Measurements from ENCODE around the gene ZNF175. TPM values are rescaled to one million over a fixed set of nuclear protein-coding genes. Genes with fewer than 3 reads are reported as not detected.

Gene ZNF175
- total and polyA plus RNA-seq, 10 of the 15 experiments (the other 5 are each of a cell fraction or from before 2014, with no cell fraction given) = 1.5 to 12.0 (median 4.1) TPM

DNA sequence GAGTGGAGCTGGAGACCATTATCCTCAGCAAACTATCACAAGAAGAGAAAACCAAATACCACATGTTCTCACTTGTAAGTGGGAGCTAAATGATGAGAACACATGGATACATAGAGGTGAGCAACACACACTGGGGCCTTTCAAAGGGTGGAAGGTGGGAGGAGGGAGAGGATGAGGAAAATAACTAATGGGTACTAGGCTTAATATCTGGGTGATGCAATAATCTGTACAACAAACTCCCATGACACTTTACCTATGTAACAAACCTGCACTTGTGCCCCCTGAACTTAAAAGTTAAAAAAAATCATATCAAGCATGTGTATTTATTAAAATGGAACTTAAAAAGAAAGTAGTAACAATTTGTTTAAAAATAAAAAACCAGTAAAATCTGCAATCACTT lies 70.6 kb downstream of the ZNF175 start:
- FAIRE-seq (no peak), ATAC-seq (no peak), DNase-seq (ENCODE audit: low read depth, low spot score) (no peak)
- H3K9ac ChIP-seq (ENCODE audit: control insufficient read depth, insufficient read depth, low read length) = no peak overlapping the region
- peaks cover 13% of the 10 kb centered on the region for H3K4me1 ChIP-seq (ENCODE audit: control insufficient read depth, insufficient read depth, low read length)
- TF ChIP-seq ASH2L (IDR thresholded peaks at IDR 0.05; ENCODE audit: borderline replicate concordance, low read depth) = no peak
- H3K79me2 ChIP-seq (ENCODE audit: control insufficient read depth, insufficient read depth, low read length) = no peaks in the 10 kb centered on the region
- no peak overlapping the region for H3K4me2 ChIP-seq (ENCODE audit: control insufficient read depth, insufficient read depth)
- H3K36me3 ChIP-seq (ENCODE audit: control insufficient read depth in 2 of 2, insufficient read depth in 2 of 2, low read length in 1 of 2) = no peaks in the 10 kb centered on the region
- ChIA-PET CTCF (interaction anchor here (1.0 to 1.3 kb wide), 2 partner anchors 16 to 19 kb away, joined by 4 read pairs; no protein-coding TSS in a partner anchor), RAD21 (ENCODE audit: unreplicated experiment) (no interaction called here), POLR2A (no interaction called here), SMC1A (ENCODE audit: uncharacterized antibody, unreplicated experiment) (no interaction called here)
- BruUV-seq (replicated peaks) = no TSS peak
- H3K9me3 ChIP-seq (replicated peaks; ENCODE audit: control insufficient read depth, insufficient read depth, low read length) = no peaks in the 10 kb centered on the region; the same call in 2 of the 3 replicates
- no peaks in the 10 kb centered on the region for H3K27me3 ChIP-seq (replicated peaks in 1 of 2; ENCODE audit: control insufficient read depth in 2 of 2, insufficient read depth in 2 of 2, low read length in 1 of 2)
- no peak overlapping the region for H3K4me3 ChIP-seq
- H4K20me1 ChIP-seq (ENCODE audit: control insufficient read depth, insufficient read depth) = no peaks in the 10 kb centered on the region
- in situ Hi-C loops (cut with MboI) (no loop called here), intact Hi-C loops (cut with micrococcal nuclease; ENCODE audit: unreplicated experiment) (no loop called here)
- H2AFZ ChIP-seq (ENCODE audit: control insufficient read depth, low read depth, low read length) = no peak overlapping the region
- no peak overlapping the region for H3K27ac ChIP-seq (ENCODE audit: control insufficient read depth, insufficient read depth)

Other genes with a start within 250 kb of the ZNF175 start
Only the 7 nearest of the 18 such genes appear.
- gene SIGLEC8, start 112.8 kb upstream of the ZNF175 start, total RNA-seq (2014; rRNA removed) = not detected in 2 replicates
- not detected in 2 replicates for gene SIGLEC8, start 112.8 kb upstream of the ZNF175 start, total RNA-seq (2014; rRNA removed; fragmentation: Illumina TruSeq; extraction: Trizol)
- not detected in 2 replicates for gene SIGLEC8, start 112.8 kb upstream of the ZNF175 start, total RNA-seq (2021)
- gene SIGLEC8, start 112.8 kb upstream of the ZNF175 start, polyA plus RNA-seq (2011; rRNA removed) = not detected in 2 replicates
- gene SIGLEC8, start 112.8 kb upstream of the ZNF175 start, polyA plus RNA-seq (2014; fragmentation: Illumina TruSeq; extraction: Trizol) = not detected in 2 replicates
- not detected for gene SIGLEC8, start 112.8 kb upstream of the ZNF175 start, polyA plus RNA-seq (2014; fragmentation: Nextera tagmentation; extraction: Ambion mirVana)
- gene SIGLEC8, start 112.8 kb upstream of the ZNF175 start, polyA plus RNA-seq (2014; rRNA removed) = not detected in 2 replicates
- not detected for gene SIGLEC8, start 112.8 kb upstream of the ZNF175 start, polyA plus RNA-seq (2016; fragmentation: Nextera tagmentation; extraction: Ambion mirVana)
- gene CEACAM18, start 92.7 kb upstream of the ZNF175 start, total RNA-seq (2014; rRNA removed) = not detected in 2 replicates
- gene CEACAM18, start 92.7 kb upstream of the ZNF175 start, total RNA-seq (2014; rRNA removed; fragmentation: Illumina TruSeq; extraction: Trizol) = not detected in 2 replicates
- gene CEACAM18, start 92.7 kb upstream of the ZNF175 start, total RNA-seq (2021) = not detected in 2 replicates
- not detected in 2 replicates for gene CEACAM18, start 92.7 kb upstream of the ZNF175 start, polyA plus RNA-seq (2011; rRNA removed)
- not detected in 2 replicates for gene CEACAM18, start 92.7 kb upstream of the ZNF175 start, polyA plus RNA-seq (2014; fragmentation: Illumina TruSeq; extraction: Trizol)
- not detected for gene CEACAM18, start 92.7 kb upstream of the ZNF175 start, polyA plus RNA-seq (2014; fragmentation: Nextera tagmentation; extraction: Ambion mirVana)
- not detected in 2 replicates for gene CEACAM18, start 92.7 kb upstream of the ZNF175 start, polyA plus RNA-seq (2014; rRNA removed)
- not detected for gene CEACAM18, start 92.7 kb upstream of the ZNF175 start, polyA plus RNA-seq (2016; fragmentation: Nextera tagmentation; extraction: Ambion mirVana)
- gene SIGLEC12, start 69.5 kb upstream of the ZNF175 start, total RNA-seq (2014; rRNA removed) = 0.06 and 0.11 TPM in 2 replicates
- gene SIGLEC12, start 69.5 kb upstream of the ZNF175 start, total RNA-seq (2014; rRNA removed; fragmentation: Illumina TruSeq; extraction: Trizol) = not detected in 2 replicates
- 0.29 TPM in 1 of 2 replicates, not detected in the other for gene SIGLEC12, start 69.5 kb upstream of the ZNF175 start, total RNA-seq (2021)
- 0.03 TPM in 1 of 2 replicates, not detected in the other for gene SIGLEC12, start 69.5 kb upstream of the ZNF175 start, polyA plus RNA-seq (2011; rRNA removed)
- gene SIGLEC12, start 69.5 kb upstream of the ZNF175 start, polyA plus RNA-seq (2014; fragmentation: Illumina TruSeq; extraction: Trizol) = 0.09 TPM in 1 of 2 replicates, not detected in the other
- gene SIGLEC12, start 69.5 kb upstream of the ZNF175 start, polyA plus RNA-seq (2014; fragmentation: Nextera tagmentation; extraction: Ambion mirVana) = not detected
- 0.06 and 0.11 TPM in 2 replicates for gene SIGLEC12, start 69.5 kb upstream of the ZNF175 start, polyA plus RNA-seq (2014; rRNA removed)
- gene SIGLEC12, start 69.5 kb upstream of the ZNF175 start, polyA plus RNA-seq (2016; fragmentation: Nextera tagmentation; extraction: Ambion mirVana) = under 1 TPM in 1 of 2 experiments, not detected in 1; 0.18 TPM
- 0.34 and 0.54 TPM in 2 replicates for gene SIGLEC6, start 39.6 kb upstream of the ZNF175 start, total RNA-seq (2014; rRNA removed)
- 0.40 and 0.64 TPM in 2 replicates for gene SIGLEC6, start 39.6 kb upstream of the ZNF175 start, total RNA-seq (2014; rRNA removed; fragmentation: Illumina TruSeq; extraction: Trizol)
- gene SIGLEC6, start 39.6 kb upstream of the ZNF175 start, total RNA-seq (2021) = 0.31 and 0.45 TPM in 2 replicates
- gene SIGLEC6, start 39.6 kb upstream of the ZNF175 start, polyA plus RNA-seq (2011; rRNA removed) = 0.08 TPM in 1 of 2 replicates, not detected in the other
- gene SIGLEC6, start 39.6 kb upstream of the ZNF175 start, polyA plus RNA-seq (2014; fragmentation: Illumina TruSeq; extraction: Trizol) = 0.10 and 0.14 TPM in 2 replicates
- gene SIGLEC6, start 39.6 kb upstream of the ZNF175 start, polyA plus RNA-seq (2014; fragmentation: Nextera tagmentation; extraction: Ambion mirVana) = under 1 TPM in 1 of 2 experiments, not detected in 1; 0.13 TPM
- gene SIGLEC6, start 39.6 kb upstream of the ZNF175 start, polyA plus RNA-seq (2014; rRNA removed) = 0.31 and 0.38 TPM in 2 replicates
- gene SIGLEC6, start 39.6 kb upstream of the ZNF175 start, polyA plus RNA-seq (2016; fragmentation: Nextera tagmentation; extraction: Ambion mirVana) = under 1 TPM in 1 of 2 experiments, not detected in 1; 0.23 TPM
- 1.9 and 2.5 TPM in 2 replicates for gene SIGLEC5, start 59.1 kb downstream of the ZNF175 start, total RNA-seq (2014; rRNA removed)
- 1.2 and 1.5 TPM in 2 replicates for gene SIGLEC5, start 59.1 kb downstream of the ZNF175 start, total RNA-seq (2014; rRNA removed; fragmentation: Illumina TruSeq; extraction: Trizol)
- 1.1 TPM in 1 of 2 replicates, not detected in the other for gene SIGLEC5, start 59.1 kb downstream of the ZNF175 start, total RNA-seq (2021)
- gene SIGLEC5, start 59.1 kb downstream of the ZNF175 start, polyA plus RNA-seq (2011; rRNA removed) = 0.45 TPM in 1 of 2 replicates, not detected in the other
- gene SIGLEC5, start 59.1 kb downstream of the ZNF175 start, polyA plus RNA-seq (2014; fragmentation: Illumina TruSeq; extraction: Trizol) = 0.44 and 1.4 TPM in 2 replicates
- under 1 TPM; 0.05 to 0.06 TPM for gene SIGLEC5, start 59.1 kb downstream of the ZNF175 start, polyA plus RNA-seq (2014; fragmentation: Nextera tagmentation; extraction: Ambion mirVana)
- not detected in 2 replicates for gene SIGLEC5, start 59.1 kb downstream of the ZNF175 start, polyA plus RNA-seq (2014; rRNA removed)
- gene SIGLEC5, start 59.1 kb downstream of the ZNF175 start, polyA plus RNA-seq (2016; fragmentation: Nextera tagmentation; extraction: Ambion mirVana) = 1 to 10 TPM; 1.6 to 1.8 TPM
- 4.4 and 6.7 TPM in 2 replicates for gene SIGLEC14, start 75.5 kb downstream of the ZNF175 start, total RNA-seq (2014; rRNA removed)
- gene SIGLEC14, start 75.5 kb downstream of the ZNF175 start, total RNA-seq (2014; rRNA removed; fragmentation: Illumina TruSeq; extraction: Trizol) = 2.9 and 3.2 TPM in 2 replicates
- gene SIGLEC14, start 75.5 kb downstream of the ZNF175 start, total RNA-seq (2021) = 6.2 and 6.8 TPM in 2 replicates
- 0.72 and 1.6 TPM in 2 replicates for gene SIGLEC14, start 75.5 kb downstream of the ZNF175 start, polyA plus RNA-seq (2011; rRNA removed)
- 4.8 and 5.0 TPM in 2 replicates for gene SIGLEC14, start 75.5 kb downstream of the ZNF175 start, polyA plus RNA-seq (2014; fragmentation: Illumina TruSeq; extraction: Trizol)
- under 1 TPM; 0.57 to 0.82 TPM for gene SIGLEC14, start 75.5 kb downstream of the ZNF175 start, polyA plus RNA-seq (2014; fragmentation: Nextera tagmentation; extraction: Ambion mirVana)
- 4.4 and 4.6 TPM in 2 replicates for gene SIGLEC14, start 75.5 kb downstream of the ZNF175 start, polyA plus RNA-seq (2014; rRNA removed)
- 1 to 10 TPM; 7.1 to 8.4 TPM for gene SIGLEC14, start 75.5 kb downstream of the ZNF175 start, polyA plus RNA-seq (2016; fragmentation: Nextera tagmentation; extraction: Ambion mirVana)
- 4.6 and 4.8 TPM in 2 replicates for gene SPACA6, start 122.0 kb downstream of the ZNF175 start, total RNA-seq (2014; rRNA removed)
- gene SPACA6, start 122.0 kb downstream of the ZNF175 start, total RNA-seq (2014; rRNA removed; fragmentation: Illumina TruSeq; extraction: Trizol) = 0.78 and 1.1 TPM in 2 replicates
- gene SPACA6, start 122.0 kb downstream of the ZNF175 start, total RNA-seq (2021) = 2.2 and 3.2 TPM in 2 replicates
- 0.27 and 0.87 TPM in 2 replicates for gene SPACA6, start 122.0 kb downstream of the ZNF175 start, polyA plus RNA-seq (2011; rRNA removed)
- 0.31 and 1.1 TPM in 2 replicates for gene SPACA6, start 122.0 kb downstream of the ZNF175 start, polyA plus RNA-seq (2014; fragmentation: Illumina TruSeq; extraction: Trizol)
- gene SPACA6, start 122.0 kb downstream of the ZNF175 start, polyA plus RNA-seq (2014; fragmentation: Nextera tagmentation; extraction: Ambion mirVana) = 1 to 10 TPM; 1.2 to 1.3 TPM
- 4.2 and 4.7 TPM in 2 replicates for gene SPACA6, start 122.0 kb downstream of the ZNF175 start, polyA plus RNA-seq (2014; rRNA removed)
- gene SPACA6, start 122.0 kb downstream of the ZNF175 start, polyA plus RNA-seq (2016; fragmentation: Nextera tagmentation; extraction: Ambion mirVana) = 1 to 10 TPM; 3.0 to 6.5 TPM